Esophagus mucosa (tissue), 1 donor: ENCODE data around the gene SYT14. TPM values are rescaled to one million over a fixed set of nuclear protein-coding genes. Genes with fewer than 3 reads are reported as not detected.
"Not testable (repeated sequence)": the region's sequence is repeated elsewhere in the genome, so short reads cannot be mapped to it uniquely, and the experiment has no call there.

Experiments
- ATAC-seq: fragments of 200-7000 bp; cut with Tn5 transposase; one replicate; pipeline ENCODE4 v1.9.1; 2020
- total RNA-seq: library from RNA; stranded (reverse); gene quantifications from one replicate; pipeline ENCODE4 v1.2.4, GENCODE V29; 2023
- donor health status: DM: yes; HTN: yes; CAD: no.

The SYT14 gene
- total RNA-seq, result not detected

GRCh38 chr1:209937996-209938959, at the start of gene SYT14:
TSS of gene SYT14 (plus strand) at chr1:209938217. CDS start at chr1:209938265, 48 bp downstream.
- no peak for ATAC-seq

- ATAC-seq, result not testable (repeated sequence)
Observed at GRCh38 chr1:209888291-209889076, 49.5 kb upstream of the SYT14 start.

GRCh38 chr1:209889077-209889418, 49.0 kb upstream of the SYT14 start:
- no peak for ATAC-seq

GRCh38 chr1:209890641-209891330, 47.2 kb upstream of the SYT14 start:
- ATAC-seq, result no peak

- ATAC-seq, result no peak
Observed at GRCh38 chr1:209893751-209894150, 44.3 kb upstream of the SYT14 start.

GRCh38 chr1:209895709-209896108, 42.3 kb upstream of the SYT14 start:
- ATAC-seq, result no peak

GRCh38 chr1:209896346-209896745, 41.7 kb upstream of the SYT14 start:
- no peak for ATAC-seq

- not testable (repeated sequence) for ATAC-seq
Observed at GRCh38 chr1:209898271-209898670, 39.7 kb upstream of the SYT14 start.

- not testable (repeated sequence) for ATAC-seq
Observed at GRCh38 chr1:209898851-209899250, 39.2 kb upstream of the SYT14 start.

- no peak for ATAC-seq
Observed at GRCh38 chr1:209899948-209900347, 38.1 kb upstream of the SYT14 start.

GRCh38 chr1:209900734-209901133, 37.3 kb upstream of the SYT14 start:
- ATAC-seq, result no peak

GRCh38 chr1:209901211-209901610, 36.8 kb upstream of the SYT14 start:
- no peak for ATAC-seq

- not testable (repeated sequence) for ATAC-seq
Observed at GRCh38 chr1:209904774-209905173, 33.2 kb upstream of the SYT14 start.

GRCh38 chr1:209911746-209912145, 26.3 kb upstream of the SYT14 start:
- no peak for ATAC-seq

GRCh38 chr1:209912306-209912705, 25.7 kb upstream of the SYT14 start:
- ATAC-seq, result no peak

GRCh38 chr1:209919637-209920036, 18.4 kb upstream of the SYT14 start:
- ATAC-seq, result not testable (repeated sequence)

GRCh38 chr1:209920844-209921243, 17.2 kb upstream of the SYT14 start:
- ATAC-seq, result no peak

- no peak for ATAC-seq
Observed at GRCh38 chr1:209924390-209924789, 13.6 kb upstream of the SYT14 start.

GRCh38 chr1:209926045-209926444, 12.0 kb upstream of the SYT14 start:
- no peak for ATAC-seq

GRCh38 chr1:209927466-209927865, 10.6 kb upstream of the SYT14 start:
- no peak for ATAC-seq

- no peak for ATAC-seq
Observed at GRCh38 chr1:209929751-209930150, 8.3 kb upstream of the SYT14 start.

- no peak for ATAC-seq
Observed at GRCh38 chr1:209931141-209931540, 6.9 kb upstream of the SYT14 start.

GRCh38 chr1:209936125-209936524, 1.9 kb upstream of the SYT14 start:
- ATAC-seq, result no peak
